Esophagus squamous epithelium (tissue), 4 donors: ENCODE measurements around the gene EEIG1.

Experiments
- POLR2A ChIP-seq, 4 donors: fragments of 450-650 bp; IDR thresholded peaks; one replicate each; pipeline ENCODE4 v1.6.1; 2017; ENCODE audit warnings: antibody characterized with exemption in 4 of 4, mild to moderate bottlenecking in 4 of 4, moderate library complexity in 3 of 4
- TF ChIP-seq, protein P1 (sequence below), 6 experiments: fragments of 450-650 bp in 4 of 6; fragments of 200-600 bp in 2 of 6; sonication (generic) in 2 of 6; IDR thresholded peaks; one replicate each; pipeline ENCODE4 v1.5.1; 2016 to 2019; ENCODE audit warnings: antibody characterized with exemption in 6 of 6, mild to moderate bottlenecking in 4 of 6, moderate library complexity in 4 of 6

- TF ChIP-seq, protein P1, sequence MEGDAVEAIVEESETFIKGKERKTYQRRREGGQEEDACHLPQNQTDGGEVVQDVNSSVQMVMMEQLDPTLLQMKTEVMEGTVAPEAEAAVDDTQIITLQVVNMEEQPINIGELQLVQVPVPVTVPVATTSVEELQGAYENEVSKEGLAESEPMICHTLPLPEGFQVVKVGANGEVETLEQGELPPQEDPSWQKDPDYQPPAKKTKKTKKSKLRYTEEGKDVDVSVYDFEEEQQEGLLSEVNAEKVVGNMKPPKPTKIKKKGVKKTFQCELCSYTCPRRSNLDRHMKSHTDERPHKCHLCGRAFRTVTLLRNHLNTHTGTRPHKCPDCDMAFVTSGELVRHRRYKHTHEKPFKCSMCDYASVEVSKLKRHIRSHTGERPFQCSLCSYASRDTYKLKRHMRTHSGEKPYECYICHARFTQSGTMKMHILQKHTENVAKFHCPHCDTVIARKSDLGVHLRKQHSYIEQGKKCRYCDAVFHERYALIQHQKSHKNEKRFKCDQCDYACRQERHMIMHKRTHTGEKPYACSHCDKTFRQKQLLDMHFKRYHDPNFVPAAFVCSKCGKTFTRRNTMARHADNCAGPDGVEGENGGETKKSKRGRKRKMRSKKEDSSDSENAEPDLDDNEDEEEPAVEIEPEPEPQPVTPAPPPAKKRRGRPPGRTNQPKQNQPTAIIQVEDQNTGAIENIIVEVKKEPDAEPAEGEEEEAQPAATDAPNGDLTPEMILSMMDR (IDR thresholded peaks at IDR 0.05) = no peak
- no peak for TF ChIP-seq POLR2A (IDR thresholded peaks at IDR 0.05)
Measured at GRCh38 chr9:127999461-127999860, 18.7 kb upstream of the EEIG1 start.
